Nephron progenitor cell (in vitro differentiated cells): ENCODE measurements around the gene HK2.
A peak's percentile ranks its signal among the peaks of the same experiment; 100 is the strongest.

Experiments
- DNase-seq: peaks from one replicate; pipeline ENCODE4 v3.0.0; 2021
- H3K27ac Mint-ChIP-seq: 2 replicates; pipeline ENCODE4 v1.8.0; 2021; ENCODE audit warnings: mild to moderate bottlenecking, moderate library complexity, mixed read lengths
- H3K27me3 Mint-ChIP-seq: 2 replicates; pipeline ENCODE4 v1.8.0; 2021; ENCODE audit warnings: mild to moderate bottlenecking, low read depth, mixed read lengths; ENCODE audit not compliant: poor library complexity
- H3K36me3 Mint-ChIP-seq: 2 replicates; pipeline ENCODE4 v1.8.0; 2021; ENCODE audit warnings: low read depth, mixed read lengths
- H3K4me1 Mint-ChIP-seq: 2 replicates; pipeline ENCODE4 v1.8.0; 2021; ENCODE audit warnings: mixed read lengths
- H3K4me3 Mint-ChIP-seq: 2 replicates; pipeline ENCODE4 v1.8.0; 2021; ENCODE audit warnings: mild to moderate bottlenecking, moderate library complexity, mixed read lengths
- H3K9me3 Mint-ChIP-seq: 2 replicates; pipeline ENCODE4 v1.8.0; 2021; ENCODE audit warnings: mild to moderate bottlenecking, moderate library complexity, mixed read lengths
- CTCF ChIP-seq: fragments of 200-600 bp; sonication (generic); IDR thresholded peaks from 2 replicates; pipeline ENCODE4 v1.5.0; 2021; ENCODE audit warnings: antibody characterized with exemption

HK2 gene

GRCh38 chr2:74841641-74842040 lies 7.7 kb downstream of the HK2 start:
- Mint-ChIP-seq H3K36me3 (peaks cover 44% of the 10 kb centered on the region), H3K4me3 (no peak overlapping the region), H3K27me3 (peaks cover 8% of the 10 kb centered on the region), H3K27ac (no peak overlapping the region), H3K4me1 (peaks cover 60% of the 10 kb centered on the region), H3K9me3 (no peaks in the 10 kb centered on the region)
- DNase-seq: no peak
- TF ChIP-seq CTCF: no peak

- no peak for DNase-seq
- no peaks in the 10 kb centered on the region for H3K9me3 Mint-ChIP-seq
- no peak overlapping the region for H3K4me3 Mint-ChIP-seq
- H3K36me3 Mint-ChIP-seq: peaks cover 31% of the 10 kb centered on the region
- H3K27ac Mint-ChIP-seq: peak overlapping the region; percentile 80
- H3K27me3 Mint-ChIP-seq: peaks cover 3% of the 10 kb centered on the region
- peaks cover 42% of the 10 kb centered on the region for H3K4me1 Mint-ChIP-seq
- TF ChIP-seq CTCF: no peak
Measured at GRCh38 chr2:74843433-74843832, 9.5 kb downstream of the HK2 start.

- DNase-seq: no peak
- Mint-ChIP-seq H3K4me1 (peaks cover 42% of the 10 kb centered on the region), H3K9me3 (no peaks in the 10 kb centered on the region), H3K27ac (peak overlapping the region; percentile 33), H3K36me3 (peaks cover 26% of the 10 kb centered on the region), H3K4me3 (no peak overlapping the region), H3K27me3 (no peaks in the 10 kb centered on the region)
- no peak for TF ChIP-seq CTCF
Measured at GRCh38 chr2:74843899-74844298, 10.0 kb downstream of the HK2 start.

- TF ChIP-seq CTCF: no peak
- no peak for DNase-seq
- no peak overlapping the region for H3K4me3 Mint-ChIP-seq
- H3K27me3 Mint-ChIP-seq: no peaks in the 10 kb centered on the region
- no peaks in the 10 kb centered on the region for H3K9me3 Mint-ChIP-seq
- H3K4me1 Mint-ChIP-seq: peaks cover 49% of the 10 kb centered on the region
- peaks cover 20% of the 10 kb centered on the region for H3K36me3 Mint-ChIP-seq
- no peak overlapping the region for H3K27ac Mint-ChIP-seq
Measured at GRCh38 chr2:74844752-74845151, 10.8 kb downstream of the HK2 start.

GRCh38 chr2:74845217-74845751 lies 11.4 kb downstream of the HK2 start:
- no peak for DNase-seq
- Mint-ChIP-seq H3K36me3 (peaks cover 20% of the 10 kb centered on the region), H3K27me3 (no peaks in the 10 kb centered on the region), H3K27ac (no peak overlapping the region), H3K9me3 (no peaks in the 10 kb centered on the region), H3K4me1 (peaks cover 53% of the 10 kb centered on the region), H3K4me3 (no peak overlapping the region)
- no peak for TF ChIP-seq CTCF

GRCh38 chr2:74845991-74846390 lies 12.1 kb downstream of the HK2 start:
- Mint-ChIP-seq H3K4me1 (peaks cover 55% of the 10 kb centered on the region), H3K4me3 (no peak overlapping the region), H3K9me3 (no peaks in the 10 kb centered on the region), H3K36me3 (peaks cover 18% of the 10 kb centered on the region), H3K27me3 (no peaks in the 10 kb centered on the region), H3K27ac (no peak overlapping the region)
- TF ChIP-seq CTCF: no peak
- DNase-seq: no peak
